ENCODE data around the gene MRPL55. TPM values are rescaled to one million over a fixed set of nuclear protein-coding genes. Genes with fewer than 3 reads are reported as not detected.

Gene MRPL55
- total RNA-seq, 2 donors from 2014 or later, result 57.6 to 66.7 TPM

- DNase-seq, result peak; percentile 30
- H3K36me3 Mint-ChIP-seq (ENCODE audit: low read depth), result peaks cover 61% of the 10 kb centered on the region
- no peak overlapping the region for H3K27ac Mint-ChIP-seq
- Histone ChIP-seq H3K27ac (ENCODE audit: low read depth, low read length) (no peak overlapping the region), H3K36me3 (ENCODE audit: control insufficient read depth, insufficient read depth, low read length) (peaks cover 91% of the 10 kb centered on the region), H3K4me3 (ENCODE audit: low read length) (no peak overlapping the region), H3K9ac (ENCODE audit: extremely low read depth, low read length, poor library complexity, severe bottlenecking) (no peak overlapping the region), H3K27me3 (ENCODE audit: control insufficient read depth, insufficient read depth, low read length, poor library complexity, severe bottlenecking) (no peaks in the 10 kb centered on the region), H3K4me1 (ENCODE audit: control insufficient read depth, insufficient read depth, low read length) (peaks cover 3% of the 10 kb centered on the region), H3K9me3 (ENCODE audit: control insufficient read depth, low read length) (no peaks in the 10 kb centered on the region)
- H3K4me3 Mint-ChIP-seq, result no peak overlapping the region
- TF ChIP-seq CTCF (conservative IDR thresholded peaks at IDR 0.05), result no peak
- H3K4me1 Mint-ChIP-seq, result peaks cover 21% of the 10 kb centered on the region
- H3K27me3 Mint-ChIP-seq (ENCODE audit: insufficient read depth), result no peaks in the 10 kb centered on the region
- peaks cover 8% of the 10 kb centered on the region for H3K9me3 Mint-ChIP-seq
- 91 to 93% methylated on average over 15 to 20 of the region's 20 CpGs for WGBS, 2 experiments (ENCODE audit: insufficient coverage in 1 of 2, insufficient read length in 1 of 2)
Observed at GRCh38 chr1:228093050-228093906, 15.8 kb downstream of the MRPL55 start.

DNA sequence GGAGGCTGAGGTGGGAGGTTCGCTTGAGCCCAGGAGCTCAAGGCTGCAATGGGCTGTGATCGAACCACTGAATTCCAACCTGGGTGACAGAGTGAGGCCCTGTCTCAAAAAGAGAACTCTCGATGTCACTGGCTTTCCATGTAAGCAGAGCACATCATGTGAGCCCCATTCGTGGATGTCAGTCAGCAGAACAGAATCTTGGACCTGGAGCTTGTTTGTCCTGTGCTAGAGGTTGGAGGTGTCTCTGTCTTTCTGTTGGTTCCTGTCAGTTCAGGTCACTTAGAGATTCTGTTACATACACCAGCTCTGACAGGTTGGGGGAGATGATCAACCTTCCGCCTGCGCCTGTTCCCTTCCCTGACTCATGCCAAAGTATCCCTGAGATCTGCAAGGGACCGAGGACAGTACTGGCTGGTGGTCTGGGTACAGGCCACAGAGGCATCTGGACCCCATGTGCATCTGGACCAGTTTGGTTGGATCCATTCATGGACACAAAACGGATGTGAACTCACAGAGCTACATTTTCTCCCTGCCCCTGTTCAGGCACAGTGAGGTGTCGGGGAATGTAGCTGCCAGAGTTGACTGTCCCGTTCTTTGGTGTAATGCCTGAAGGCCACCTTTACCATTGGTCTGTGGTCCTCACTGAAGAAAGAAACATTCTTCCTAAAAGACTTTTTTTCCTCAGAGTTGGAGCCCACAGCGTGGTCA, 16.6 kb downstream of the MRPL55 start:
- peaks cover 58% of the 10 kb centered on the region for H3K36me3 Mint-ChIP-seq (ENCODE audit: low read depth)
- peaks cover 91% of the 10 kb centered on the region for H3K36me3 ChIP-seq (ENCODE audit: control insufficient read depth, insufficient read depth, low read length)
- H3K4me1 ChIP-seq (ENCODE audit: control insufficient read depth, insufficient read depth, low read length), result peaks cover 9% of the 10 kb centered on the region
- H3K9me3 ChIP-seq (ENCODE audit: control insufficient read depth, low read length), result no peaks in the 10 kb centered on the region
- peaks cover 29% of the 10 kb centered on the region for H3K4me1 Mint-ChIP-seq
- no peaks in the 10 kb centered on the region for H3K27me3 Mint-ChIP-seq (ENCODE audit: insufficient read depth)
- H3K27ac Mint-ChIP-seq, result no peak overlapping the region
- 96 to 97% methylated on average over 9 to 11 of the region's 11 CpGs for WGBS, 2 experiments (ENCODE audit: insufficient coverage in 1 of 2, insufficient read length in 1 of 2)
- H3K4me3 ChIP-seq (ENCODE audit: low read length), result no peak overlapping the region
- TF ChIP-seq CTCF (conservative IDR thresholded peaks at IDR 0.05), result no peak
- H3K4me3 Mint-ChIP-seq, result no peak overlapping the region
- H3K9me3 Mint-ChIP-seq, result peaks cover 8% of the 10 kb centered on the region
- no peaks in the 10 kb centered on the region for H3K27me3 ChIP-seq (ENCODE audit: control insufficient read depth, insufficient read depth, low read length, poor library complexity, severe bottlenecking)
- H3K27ac ChIP-seq (ENCODE audit: low read depth, low read length), result no peak overlapping the region
- no peak overlapping the region for H3K9ac ChIP-seq (ENCODE audit: extremely low read depth, low read length, poor library complexity, severe bottlenecking)
- peak; percentile 32 for DNase-seq

DNA sequence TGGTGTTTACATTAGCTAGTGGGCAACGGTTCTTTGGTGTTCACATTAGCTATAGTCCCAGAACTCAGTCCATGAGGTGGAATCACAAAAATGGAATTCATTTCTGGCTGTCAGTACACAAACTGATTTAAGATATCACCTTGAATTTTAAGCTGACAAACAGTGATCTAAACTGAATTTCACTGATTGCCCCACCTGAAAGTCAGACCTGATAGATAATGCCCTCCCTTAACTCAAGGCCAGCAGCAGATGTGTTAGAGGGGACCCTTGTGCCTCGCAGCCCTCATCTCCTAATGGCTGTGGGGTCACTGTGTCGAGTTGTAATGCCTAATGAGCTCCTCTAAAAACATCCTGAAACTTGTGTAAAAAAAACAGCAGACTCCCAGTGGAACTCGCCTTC, 18.0 kb downstream of the MRPL55 start:
- TF ChIP-seq CTCF (conservative IDR thresholded peaks at IDR 0.05), result no peak
- peaks cover 84% of the 10 kb centered on the region for H3K36me3 ChIP-seq (ENCODE audit: control insufficient read depth, insufficient read depth, low read length)
- H3K9me3 ChIP-seq (ENCODE audit: control insufficient read depth, low read length), result no peaks in the 10 kb centered on the region
- no peak overlapping the region for H3K4me3 ChIP-seq (ENCODE audit: low read length)
- Mint-ChIP-seq H3K9me3 (peaks cover 8% of the 10 kb centered on the region), H3K4me1 (peaks cover 38% of the 10 kb centered on the region), H3K4me3 (no peak overlapping the region), H3K27ac (peak overlapping the region; percentile 45), H3K27me3 (ENCODE audit: insufficient read depth) (no peaks in the 10 kb centered on the region), H3K36me3 (ENCODE audit: low read depth) (peaks cover 56% of the 10 kb centered on the region)
- 92 to 93% methylated on average over 4 of the region's 4 CpGs for WGBS, 2 experiments (ENCODE audit: insufficient coverage in 1 of 2, insufficient read length in 1 of 2)
- H3K9ac ChIP-seq (ENCODE audit: extremely low read depth, low read length, poor library complexity, severe bottlenecking), result no peak overlapping the region
- H3K27me3 ChIP-seq (ENCODE audit: control insufficient read depth, insufficient read depth, low read length, poor library complexity, severe bottlenecking), result no peaks in the 10 kb centered on the region
- peaks cover 20% of the 10 kb centered on the region for H3K4me1 ChIP-seq (ENCODE audit: control insufficient read depth, insufficient read depth, low read length)
- no peak for DNase-seq
- no peak overlapping the region for H3K27ac ChIP-seq (ENCODE audit: low read depth, low read length)

Measured in endodermal cell (in vitro differentiated cells).